Neutrophil (primary cell): ENCODE results near the gene RPRD1A.
A peak's percentile ranks its signal among the peaks of the same experiment; 100 is the strongest.
"Not testable (repeated sequence)": the region's sequence is repeated elsewhere in the genome, so short reads cannot be mapped to it uniquely, and the experiment has no call there.

Experiments
- H3K27ac ChIP-seq: fragments of 200-600 bp; sonication (generic); 2 replicates; pipeline ENCODE4 v1.5.1; 2016; ENCODE audit warnings: mild to moderate bottlenecking, moderate library complexity
- H3K27me3 ChIP-seq: fragments of 200-600 bp; sonication (generic); 2 replicates; pipeline ENCODE4 v1.6.0; 2016; ENCODE audit warnings: mild to moderate bottlenecking
- H3K36me3 ChIP-seq: fragments of 200-600 bp; sonication (generic); 2 replicates; pipeline ENCODE4 v1.5.1; 2017
- H3K4me1 ChIP-seq, 2 experiments: fragments of 200-600 bp in 1 of 2; sonication (generic) in 1 of 2; 1 replicate in 1 of 2; 2 replicates in 1 of 2; pipeline versions ENCODE4 v1.5.1 to v1.6.1; 2013 to 2016; ENCODE audit warnings: low read depth in 1 of 2, low read length in 1 of 2, mild to moderate bottlenecking in 1 of 2, moderate library complexity in 1 of 2; ENCODE audit not compliant: control insufficient read depth in 1 of 2, insufficient read depth in 1 of 2
- H3K4me3 ChIP-seq, 2 experiments: fragments of 200-600 bp in 1 of 2; sonication (generic) in 1 of 2; 1 replicate in 1 of 2; 2 replicates in 1 of 2; pipeline ENCODE4 v1.5.1; 2013 to 2016; ENCODE audit warnings: low read depth in 1 of 2, low read length in 1 of 2, mild to moderate bottlenecking in 1 of 2, moderate library complexity in 1 of 2
- H3K9me3 ChIP-seq: fragments of 200-600 bp; sonication (generic); 2 replicates; pipeline ENCODE4 v1.5.1; 2016
- TF ChIP-seq, protein P1 (sequence below): fragments of 200-600 bp; sonication (generic); IDR thresholded peaks from 2 replicates; pipeline ENCODE4 v1.5.1; 2016; ENCODE audit warnings: antibody characterized with exemption

The RPRD1A gene

DNA sequence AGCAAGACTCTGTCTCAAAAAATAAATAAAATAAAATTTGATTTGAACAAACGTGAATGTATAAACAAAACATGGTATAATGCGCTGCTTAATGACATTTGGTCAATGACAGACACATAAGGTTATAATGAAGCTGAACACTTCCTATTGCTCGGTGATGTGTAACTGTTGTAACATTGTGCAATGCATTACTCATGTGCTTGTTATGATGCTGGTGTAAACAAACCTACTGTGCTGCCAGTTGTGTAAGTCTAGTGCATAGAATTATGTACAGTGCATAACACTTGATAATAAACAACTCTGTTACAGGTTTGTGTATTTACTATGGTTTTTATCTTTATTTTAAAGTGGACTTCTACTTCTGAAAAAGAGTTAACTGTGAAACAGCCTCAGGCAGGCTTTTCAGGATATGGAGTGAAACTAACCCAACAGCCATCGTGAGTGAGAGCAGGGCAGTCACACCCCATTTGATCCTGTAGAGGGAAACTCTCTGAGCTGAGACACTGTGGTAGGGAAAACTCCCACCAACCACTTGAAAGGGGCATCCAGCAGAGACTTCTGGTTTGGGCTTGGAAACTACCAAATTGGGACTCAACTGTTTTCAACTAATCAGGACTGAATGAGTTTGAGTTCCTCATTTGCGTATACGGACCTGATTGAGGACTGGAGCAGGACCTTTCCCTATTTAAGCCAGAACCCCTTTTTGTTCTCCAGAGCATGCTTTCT, 8.7 kb upstream of the RPRD1A start:
- peaks cover 18 to 23% of the 10 kb centered on the region in 2 experiments for H3K4me1 ChIP-seq
- TF ChIP-seq, protein P1, sequence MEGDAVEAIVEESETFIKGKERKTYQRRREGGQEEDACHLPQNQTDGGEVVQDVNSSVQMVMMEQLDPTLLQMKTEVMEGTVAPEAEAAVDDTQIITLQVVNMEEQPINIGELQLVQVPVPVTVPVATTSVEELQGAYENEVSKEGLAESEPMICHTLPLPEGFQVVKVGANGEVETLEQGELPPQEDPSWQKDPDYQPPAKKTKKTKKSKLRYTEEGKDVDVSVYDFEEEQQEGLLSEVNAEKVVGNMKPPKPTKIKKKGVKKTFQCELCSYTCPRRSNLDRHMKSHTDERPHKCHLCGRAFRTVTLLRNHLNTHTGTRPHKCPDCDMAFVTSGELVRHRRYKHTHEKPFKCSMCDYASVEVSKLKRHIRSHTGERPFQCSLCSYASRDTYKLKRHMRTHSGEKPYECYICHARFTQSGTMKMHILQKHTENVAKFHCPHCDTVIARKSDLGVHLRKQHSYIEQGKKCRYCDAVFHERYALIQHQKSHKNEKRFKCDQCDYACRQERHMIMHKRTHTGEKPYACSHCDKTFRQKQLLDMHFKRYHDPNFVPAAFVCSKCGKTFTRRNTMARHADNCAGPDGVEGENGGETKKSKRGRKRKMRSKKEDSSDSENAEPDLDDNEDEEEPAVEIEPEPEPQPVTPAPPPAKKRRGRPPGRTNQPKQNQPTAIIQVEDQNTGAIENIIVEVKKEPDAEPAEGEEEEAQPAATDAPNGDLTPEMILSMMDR: peak; percentile 27
- H3K27me3 ChIP-seq: peaks cover 11% of the 10 kb centered on the region
- H3K9me3 ChIP-seq: no peaks in the 10 kb centered on the region
- H3K4me3 ChIP-seq: peak overlapping the region; percentile 17 to 49
- peak overlapping the region; percentile 94 for H3K27ac ChIP-seq
- H3K36me3 ChIP-seq: no peaks in the 10 kb centered on the region

DNA sequence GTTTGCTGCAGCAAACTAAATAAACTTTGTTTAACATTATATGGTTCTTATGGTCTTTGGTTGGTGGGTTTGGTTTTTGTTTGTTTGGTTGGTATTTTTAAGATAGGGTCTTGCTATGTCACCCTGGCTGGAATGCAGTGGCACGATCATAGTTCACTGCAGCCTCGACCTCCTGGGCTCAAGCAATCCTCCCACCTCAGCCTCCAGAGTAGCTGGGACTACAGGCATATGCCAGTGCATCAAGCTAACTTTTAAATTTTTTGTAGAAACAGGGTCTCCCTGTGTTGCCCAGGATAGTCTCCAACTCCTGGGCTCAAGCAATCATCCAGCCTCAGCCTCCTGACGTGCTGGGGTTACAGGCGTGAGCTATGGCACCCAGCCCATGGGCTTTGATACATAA, 7.1 kb upstream of the RPRD1A start:
- H3K36me3 ChIP-seq: no peaks in the 10 kb centered on the region
- no peak overlapping the region for H3K4me3 ChIP-seq
- no peaks in the 10 kb centered on the region for H3K9me3 ChIP-seq
- H3K27me3 ChIP-seq: peaks cover 11% of the 10 kb centered on the region
- peaks cover 18 to 23% of the 10 kb centered on the region in 2 experiments for H3K4me1 ChIP-seq
- TF ChIP-seq, protein P1: no peak
- H3K27ac ChIP-seq: no peak overlapping the region

DNA sequence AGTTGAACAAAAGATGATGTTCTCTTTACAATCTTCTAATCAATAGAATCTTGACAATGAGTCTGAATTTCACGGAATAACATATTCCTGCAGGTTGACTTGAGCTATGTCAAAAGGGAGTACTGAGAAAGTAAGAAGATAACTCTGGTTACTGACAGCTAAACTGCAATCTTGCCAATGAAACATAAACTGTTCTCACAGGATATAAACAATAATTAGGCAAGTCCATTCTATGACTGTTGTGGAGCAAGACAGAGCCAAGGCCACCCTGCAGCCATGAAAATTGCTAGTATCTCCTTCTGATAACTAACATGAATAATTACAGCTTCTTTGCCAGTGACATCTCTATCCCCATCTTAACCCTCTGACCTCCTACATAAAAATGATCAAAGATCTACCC, 6.3 kb upstream of the RPRD1A start:
- peaks cover 18 to 23% of the 10 kb centered on the region in 2 experiments for H3K4me1 ChIP-seq
- no peak overlapping the region for H3K4me3 ChIP-seq
- H3K27me3 ChIP-seq: peaks cover 11% of the 10 kb centered on the region
- H3K27ac ChIP-seq: no peak overlapping the region
- no peaks in the 10 kb centered on the region for H3K9me3 ChIP-seq
- TF ChIP-seq, protein P1: no peak
- no peaks in the 10 kb centered on the region for H3K36me3 ChIP-seq

DNA sequence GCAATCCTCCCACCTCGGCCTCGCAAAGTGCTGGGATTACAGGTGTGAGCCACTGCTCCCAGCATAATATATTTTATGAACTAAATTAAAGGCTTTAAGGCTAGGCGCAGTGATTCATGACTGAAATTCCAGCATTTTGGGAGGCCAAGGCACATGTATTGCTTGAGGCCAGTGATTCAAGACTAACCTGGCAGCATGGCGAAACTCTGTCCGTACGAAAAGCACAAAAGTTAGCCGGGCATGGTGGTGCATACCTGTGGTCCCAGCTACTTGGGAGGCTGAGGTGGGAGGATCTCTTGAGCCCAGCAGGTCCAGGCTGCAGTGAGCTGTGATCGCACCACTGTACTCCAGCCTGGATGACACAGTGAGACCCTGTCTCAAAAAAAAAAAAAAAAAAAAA, 5.0 kb upstream of the RPRD1A start:
- not testable (repeated sequence) for H3K4me3 ChIP-seq, H3K27ac ChIP-seq, H3K9me3 ChIP-seq, H3K36me3 ChIP-seq
- Histone ChIP-seq H3K4me1 (peaks cover 23 to 27% of the 10 kb centered on the region in 2 experiments), H3K27me3 (peaks cover 11% of the 10 kb centered on the region)

DNA sequence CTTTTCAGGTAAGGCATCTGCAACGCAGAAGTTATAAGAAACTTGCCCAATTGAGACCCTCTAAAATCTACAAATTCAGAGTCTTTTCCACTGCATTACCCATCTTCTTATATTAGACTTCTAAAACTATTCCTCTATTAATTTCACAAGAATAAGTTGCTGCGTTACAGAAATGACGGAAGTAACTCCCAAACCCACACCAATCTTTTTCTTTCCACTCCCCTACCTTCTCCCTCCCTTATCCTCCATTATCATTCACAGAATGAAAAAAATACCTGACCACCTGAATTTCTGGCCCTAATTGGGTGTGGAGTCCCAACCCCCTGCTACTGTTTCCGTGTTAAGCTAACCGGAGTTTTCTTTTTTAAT, 689 bp downstream of the RPRD1A start:
- no peaks in the 10 kb centered on the region for H3K9me3 ChIP-seq
- no peaks in the 10 kb centered on the region for H3K27me3 ChIP-seq
- peak overlapping the region; percentile 88 to 95 for H3K4me3 ChIP-seq
- H3K27ac ChIP-seq: peak overlapping the region; percentile 94
- H3K36me3 ChIP-seq: peaks cover 5% of the 10 kb centered on the region
- peaks cover 18 to 20% of the 10 kb centered on the region in 2 experiments for H3K4me1 ChIP-seq
- TF ChIP-seq, protein P1: no peak

DNA sequence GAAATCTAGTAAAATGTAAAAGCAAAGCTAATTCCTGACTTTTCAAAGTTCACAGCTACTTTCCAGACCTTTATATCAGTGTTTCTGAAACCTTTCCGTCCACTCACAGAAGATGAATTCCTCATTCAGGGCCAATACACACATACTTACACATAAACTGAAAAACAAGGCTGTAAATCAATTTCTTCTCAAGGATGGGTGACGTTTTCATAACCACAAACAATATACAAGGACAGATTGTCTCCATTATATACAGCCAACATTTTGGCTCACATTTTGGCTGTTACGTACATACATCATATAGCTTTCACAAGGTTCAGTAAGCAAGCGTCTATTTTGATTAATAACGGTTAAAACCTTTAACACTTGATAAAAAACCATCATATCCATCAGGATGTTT, 1.4 kb downstream of the RPRD1A start:
- Histone ChIP-seq H3K4me3 (peak overlapping the region; percentile 88 to 95), H3K27ac (peak overlapping the region; percentile 94), H3K27me3 (no peaks in the 10 kb centered on the region), H3K36me3 (peaks cover 5% of the 10 kb centered on the region), H3K9me3 (no peaks in the 10 kb centered on the region), H3K4me1 (peaks cover 18 to 20% of the 10 kb centered on the region in 2 experiments)
- TF ChIP-seq, protein P1: no peak

DNA sequence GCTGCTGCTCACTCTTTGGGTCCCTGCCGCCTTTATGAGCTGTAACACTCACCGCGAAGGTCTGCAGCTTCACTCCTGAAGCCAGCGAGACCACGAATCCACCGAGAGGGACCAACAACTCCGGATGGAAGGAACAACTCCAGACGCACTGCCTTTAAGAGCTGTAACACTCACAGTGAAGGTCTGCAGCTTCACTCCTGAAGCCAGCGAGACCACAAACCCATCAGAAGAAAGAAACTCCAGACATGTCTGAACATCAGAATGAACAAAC, 2.6 kb downstream of the RPRD1A start:
- not testable (repeated sequence) for H3K36me3 ChIP-seq, H3K27ac ChIP-seq, H3K27me3 ChIP-seq, H3K9me3 ChIP-seq, H3K4me3 ChIP-seq
- H3K4me1 ChIP-seq: peaks cover 18 to 20% of the 10 kb centered on the region in 2 experiments
